Esophagus squamous epithelium (tissue), 5 donors: ENCODE data around the gene RPL19. TPM values are rescaled to one million over a fixed set of nuclear protein-coding genes. Genes with fewer than 3 reads are reported as not detected.

ENCODE experiments used
- DNase-seq: peaks from one replicate; lab custom pipeline; 2025; lab: John Stamatoyannopoulos, UW
- H3K27ac ChIP-seq, 4 donors: fragments of 200-600 bp; sonication (generic); one replicate each; pipeline ENCODE4 v1.5.1; 2016 to 2019; ENCODE audit warnings: mild to moderate bottlenecking in 1 of 4
- H3K27me3 ChIP-seq, 4 donors: fragments of 200-600 bp; sonication (generic); 1 replicate in 3 of 4; 2 replicates in 1 of 4; pipeline versions ENCODE4 v1.5.1 to v1.6.0; 2017 to 2021; ENCODE audit warnings: antibody characterized with exemption in 1 of 4
- H3K36me3 ChIP-seq, 3 donors: fragments of 200-600 bp; sonication (generic); one replicate each; pipeline ENCODE4 v1.5.1; 2016 to 2019
- H3K4me1 ChIP-seq, 3 donors: fragments of 200-600 bp; sonication (generic); one replicate each; pipeline ENCODE4 v1.5.1; 2017 to 2019
- H3K4me3 ChIP-seq, 4 donors: fragments of 200-600 bp; sonication (generic); 1 replicate in 3 of 4; 2 replicates in 1 of 4; pipeline ENCODE4 v1.5.1; 2016 to 2019; ENCODE audit warnings: mild to moderate bottlenecking in 2 of 4, moderate library complexity in 1 of 4
- H3K9me3 ChIP-seq, 3 donors: fragments of 200-600 bp; sonication (generic); one replicate each; pipeline ENCODE4 v1.5.1; 2016 to 2019
- CTCF ChIP-seq, 6 experiments: fragments of 450-650 bp in 4 of 6; fragments of 200-600 bp in 2 of 6; sonication (generic) in 2 of 6; IDR thresholded peaks; one replicate each; pipeline ENCODE4 v1.5.1; 2016 to 2019; ENCODE audit warnings: antibody characterized with exemption in 6 of 6, mild to moderate bottlenecking in 4 of 6, moderate library complexity in 4 of 6
- POLR2A ChIP-seq, 4 donors: fragments of 450-650 bp; IDR thresholded peaks; one replicate each; pipeline ENCODE4 v1.6.1; 2017; ENCODE audit warnings: antibody characterized with exemption in 4 of 4, mild to moderate bottlenecking in 4 of 4, moderate library complexity in 3 of 4
- WGBS, 2 donors: methylation state at CpG; one replicate each; pipeline ENCODE4 v1.1.5; 2018; 5-methylcytosine and 5-hydroxymethylcytosine counted together
- intact Hi-C: fragments of 100-400 bp; cut with DNase I; formaldehyde crosslinking; loops from one replicate; pipeline ENCODE4 v1.15.0; 2022
- total RNA-seq, 4 donors: library from RNA; depleted of rRNA; stranded (reverse); fragments of >200 nt; gene quantifications; one replicate each; pipeline ENCODE4 v1.1.0, GENCODE V29; 2016
- donor health status: DM: yes; HTN: yes; CAD: no.

Gene RPL19
- total RNA-seq, 4 donors from 2014 or later, result 1,949 to 3,028 (median 2,392) TPM

- peaks cover 5 to 9% (median 7%) of the 10 kb centered on the region in 3 donors for H3K36me3 ChIP-seq
- H3K9me3 ChIP-seq, result no peaks in the 10 kb centered on the region
- 9 to 13% methylated on average over 2 to 4 of the region's 39 CpGs for WGBS, 2 donors
- H3K4me1 ChIP-seq, result peaks cover 18 to 52% (median 19%) of the 10 kb centered on the region in 3 donors
- H3K27ac ChIP-seq, result peak overlapping the region; percentile 28 to 58 (median 49)
- peak overlapping the region; percentile 12 to 65 (median 42) for H3K4me3 ChIP-seq
- H3K27me3 ChIP-seq, result peaks cover 0 to 23% (median 0%) of the 10 kb centered on the region in 4 donors
- intact Hi-C loops, result no loop called here
- no peak for TF ChIP-seq POLR2A (IDR thresholded peaks at IDR 0.05)
- TF ChIP-seq CTCF (IDR thresholded peaks at IDR 0.05), result no peak
- no peak for DNase-seq
Observed at GRCh38 chr17:39209317-39210092, 9.4 kb downstream of the RPL19 start.

- peaks cover 18 to 52% (median 19%) of the 10 kb centered on the region in 3 donors for H3K4me1 ChIP-seq
- H3K27me3 ChIP-seq, result peaks cover 0 to 28% (median 0%) of the 10 kb centered on the region in 4 donors
- TF ChIP-seq CTCF (IDR thresholded peaks at IDR 0.05) (no peak), POLR2A (IDR thresholded peaks at IDR 0.05) (no peak)
- H3K9me3 ChIP-seq, result no peaks in the 10 kb centered on the region
- 26 to 60% methylated on average over 1 to 10 of the region's 22 CpGs for WGBS, 2 donors
- intact Hi-C loops, result no loop called here
- H3K36me3 ChIP-seq, result peaks cover 0 to 3% (median 2%) of the 10 kb centered on the region in 3 donors
- DNase-seq, result no peak
- H3K4me3 ChIP-seq, result peak overlapping the region; percentile 12 to 65 (median 42)
- H3K27ac ChIP-seq, result peak overlapping the region; percentile 3 to 58 (median 37)
Observed at GRCh38 chr17:39210093-39210434, 10.0 kb downstream of the RPL19 start.

GRCh38 chr17:39212195-39212810 lies 12.2 kb downstream of the RPL19 start:
- no peak overlapping the region for H3K4me3 ChIP-seq
- DNase-seq, result no peak
- H3K27me3 ChIP-seq, result peaks cover 0 to 51% (median 0%) of the 10 kb centered on the region in 4 donors
- intact Hi-C loops, result no loop called here
- H3K27ac ChIP-seq, result no peak overlapping the region
- no peaks in the 10 kb centered on the region for H3K9me3 ChIP-seq
- no peaks in the 10 kb centered on the region for H3K36me3 ChIP-seq
- peaks cover 18 to 50% (median 19%) of the 10 kb centered on the region in 3 donors for H3K4me1 ChIP-seq
- WGBS, 2 donors, result 35 to 66% methylated on average over 7 to 9 of the region's 11 CpGs
- no peak for TF ChIP-seq POLR2A (IDR thresholded peaks at IDR 0.05)
- no peak for TF ChIP-seq CTCF (IDR thresholded peaks at IDR 0.05)

- H3K9me3 ChIP-seq, result no peaks in the 10 kb centered on the region
- TF ChIP-seq CTCF (IDR thresholded peaks at IDR 0.05) (no peak), POLR2A (IDR thresholded peaks at IDR 0.05) (no peak)
- WGBS, 2 donors, result 24 to 72% methylated on average over 4 to 5 of the region's 16 CpGs
- intact Hi-C loops, result no loop called here
- peaks cover 0 to 57% (median 0%) of the 10 kb centered on the region in 4 donors for H3K27me3 ChIP-seq
- H3K27ac ChIP-seq, result no peak overlapping the region
- no peak overlapping the region for H3K4me3 ChIP-seq
- no peaks in the 10 kb centered on the region for H3K36me3 ChIP-seq
- no peak for DNase-seq
- peaks cover 18 to 48% (median 19%) of the 10 kb centered on the region in 3 donors for H3K4me1 ChIP-seq
Observed at GRCh38 chr17:39212841-39213480, 12.9 kb downstream of the RPL19 start.
